Cardiac muscle cell (in vitro differentiated cells and primary cell): Measurements from ENCODE around the gene TRAPPC6A. TPM values are rescaled to one million over a fixed set of nuclear protein-coding genes. Genes with fewer than 3 reads are reported as not detected.

ENCODE experiments used
- DNase-seq, 2 donors: peaks; one replicate each; pipeline versions ENCODE4 v3.0.0 to v3.0.0-alpha.2; 2010 to 2017; ENCODE audit warnings: low read depth in 1 of 2, low spot score in 1 of 2
- H3K27ac ChIP-seq: fragments of 200-600 bp; sonication (generic); 2 replicates; pipeline ENCODE4 v1.5.1; 2016
- H3K27me3 ChIP-seq: fragments of 200-600 bp; sonication (generic); 2 replicates; pipeline ENCODE4 v1.6.0; 2016; ENCODE audit warnings: control low read depth
- H3K36me3 ChIP-seq: fragments of 200-600 bp; sonication (generic); 2 replicates; pipeline ENCODE4 v1.5.1; 2016; ENCODE audit warnings: control low read depth
- H3K4me1 ChIP-seq: fragments of 200-600 bp; sonication (generic); 2 replicates; pipeline ENCODE4 v1.8.1; 2017; ENCODE audit warnings: low read depth, mild to moderate bottlenecking, mixed run types
- H3K4me3 ChIP-seq: fragments of 200-600 bp; sonication (generic); 2 replicates; pipeline ENCODE4 v1.5.1; 2016; ENCODE audit warnings: mild to moderate bottlenecking
- H3K9me3 ChIP-seq: fragments of 200-600 bp; sonication (generic); 2 replicates; pipeline ENCODE4 v1.5.1; 2017; ENCODE audit warnings: low read depth, mild to moderate bottlenecking, control low read depth
- CTCF ChIP-seq: IDR thresholded peaks from 2 replicates; pipeline ENCODE4 v1.5.1; 2012; ENCODE audit warnings: low read depth, mild to moderate bottlenecking, low read length
- polyA plus RNA-seq: library from polyadenylated mRNA; unstranded; fragments of >200 nt; fragmentation: Nextera tagmentation; extraction: Ambion mirVana; gene quantifications from 2 replicates; pipeline ENCODE4 v1.2.1, GENCODE V29; 2016
- total RNA-seq: library from RNA; depleted of rRNA; stranded (reverse); fragments of >200 nt; gene quantifications from 2 replicates; pipeline ENCODE4 v1.2.3, GENCODE V29; 2016

The TRAPPC6A gene
- total and polyA plus RNA-seq, 2 experiments from 2014 or later: 123 to 155 TPM

DNA sequence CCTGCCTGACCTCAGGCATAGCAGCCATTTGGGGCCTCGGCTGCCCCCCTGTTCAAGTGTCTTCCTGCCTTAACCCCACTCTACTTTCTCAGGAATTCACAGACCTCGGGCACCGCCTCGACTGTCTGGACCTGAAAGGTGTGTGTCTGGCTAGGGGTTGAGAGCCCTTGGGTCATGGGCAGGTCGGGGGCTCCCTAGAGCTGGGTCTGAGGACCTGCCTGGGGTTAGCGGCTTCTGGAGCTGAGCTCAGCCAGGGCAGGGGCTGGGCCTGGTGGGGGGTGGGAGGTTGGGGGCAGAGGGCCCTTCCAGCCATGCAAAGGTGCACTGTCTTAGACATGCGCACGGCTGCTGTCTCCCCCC is 37.9 kb downstream of the TRAPPC6A start:
- no peaks in the 10 kb centered on the region for H3K27me3 ChIP-seq
- no peak for DNase-seq
- no peak overlapping the region for H3K4me3 ChIP-seq
- H3K27ac ChIP-seq: no peak overlapping the region
- peaks cover 7% of the 10 kb centered on the region for H3K36me3 ChIP-seq
- TF ChIP-seq CTCF: no peak
- H3K9me3 ChIP-seq: no peaks in the 10 kb centered on the region
- peaks cover 8% of the 10 kb centered on the region for H3K4me1 ChIP-seq

DNA sequence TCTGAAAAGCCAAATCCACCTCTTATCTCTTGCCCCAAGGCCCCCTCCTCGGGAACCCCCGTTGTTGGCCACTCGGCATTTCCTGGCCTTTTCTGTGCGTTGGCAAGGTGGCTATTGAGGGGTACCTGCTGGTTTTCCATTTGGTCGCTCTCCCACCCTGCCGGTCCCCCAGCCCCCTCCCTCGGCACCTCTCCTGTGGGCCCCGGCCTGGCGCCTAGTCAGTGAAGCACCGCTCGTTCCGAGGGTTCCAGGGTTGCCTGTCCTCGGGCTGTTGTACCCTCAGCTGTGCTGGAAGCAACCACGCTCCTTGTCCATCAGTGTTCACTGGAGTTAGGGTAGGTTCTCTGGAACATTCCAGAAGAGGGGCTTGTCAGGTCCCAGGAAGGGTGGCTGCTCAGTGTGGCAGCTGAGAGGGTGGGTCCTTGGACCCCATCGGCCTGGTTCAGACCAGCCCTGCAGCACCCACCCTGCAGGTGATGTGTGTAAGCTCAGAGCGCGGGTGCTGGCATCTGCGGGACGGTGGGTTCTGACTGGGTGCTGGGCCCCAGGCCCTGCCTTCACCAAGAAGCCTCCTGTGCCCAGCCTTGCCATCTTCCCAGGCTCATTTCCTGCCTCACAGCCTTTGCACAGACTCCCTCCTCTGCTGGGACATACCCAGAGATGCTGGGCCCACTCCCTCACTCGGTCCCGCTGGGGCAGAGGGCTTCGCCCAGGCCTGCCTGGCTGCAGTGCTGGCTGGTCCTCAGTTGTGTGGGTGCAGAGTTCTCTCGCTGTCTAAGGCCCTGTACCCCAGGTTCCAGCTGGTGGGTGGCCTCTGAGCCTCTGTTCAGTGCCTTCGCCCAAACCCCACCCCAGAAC is 38.5 kb downstream of the TRAPPC6A start:
- H3K4me3 ChIP-seq: no peak overlapping the region
- no peak for TF ChIP-seq CTCF

DNA sequence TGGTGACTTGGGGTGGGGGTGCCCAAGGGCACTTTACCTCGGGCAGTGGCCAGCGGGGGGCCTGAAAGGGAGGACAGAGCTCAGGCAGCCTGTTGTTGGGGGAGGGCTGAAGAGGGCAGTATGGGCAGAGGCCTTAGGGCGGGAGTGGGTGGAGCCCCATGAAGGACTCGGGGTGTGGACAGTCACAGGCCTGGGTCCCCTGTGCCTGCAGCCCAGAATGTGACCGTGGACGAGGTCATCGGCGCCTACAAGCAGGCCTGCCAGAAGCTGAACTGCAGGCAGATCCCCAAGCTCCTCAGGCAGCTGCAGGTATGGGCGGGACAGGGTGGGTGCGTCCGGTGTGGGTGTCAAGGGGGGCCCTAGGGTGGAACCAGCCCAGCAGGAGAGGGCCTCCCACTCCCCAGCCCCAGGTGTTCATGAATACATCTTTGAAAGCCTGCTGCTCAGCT is 39.7 kb downstream of the TRAPPC6A start:
- peak overlapping the region; percentile 19 for H3K27ac ChIP-seq

More for the DNA sequence above, 38.5 kb downstream of the TRAPPC6A start:
- H3K27me3 ChIP-seq: no peaks in the 10 kb centered on the region
- peaks cover 7% of the 10 kb centered on the region for H3K36me3 ChIP-seq
- peak overlapping the region; percentile 39 for H3K27ac ChIP-seq
- peaks cover 8% of the 10 kb centered on the region for H3K4me1 ChIP-seq
- H3K9me3 ChIP-seq: no peaks in the 10 kb centered on the region
- DNase-seq: no peak

GRCh38 chr19:45137179-45137761 is 40.8 kb downstream of the TRAPPC6A start:
- Histone ChIP-seq H3K4me3 (no peak overlapping the region), H3K9me3 (no peaks in the 10 kb centered on the region), H3K27me3 (no peaks in the 10 kb centered on the region), H3K36me3 (peaks cover 3% of the 10 kb centered on the region), H3K4me1 (peaks cover 8% of the 10 kb centered on the region), H3K27ac (peak overlapping the region; percentile 51)
- no peak for TF ChIP-seq CTCF
- peak in 1 of 2 donors; percentile 16 for DNase-seq

More for the DNA sequence above, 39.7 kb downstream of the TRAPPC6A start:
- H3K9me3 ChIP-seq: no peaks in the 10 kb centered on the region
- no peak overlapping the region for H3K4me3 ChIP-seq
- no peaks in the 10 kb centered on the region for H3K27me3 ChIP-seq
- H3K36me3 ChIP-seq: peaks cover 7% of the 10 kb centered on the region
- peaks cover 8% of the 10 kb centered on the region for H3K4me1 ChIP-seq
- DNase-seq: no peak
- no peak for TF ChIP-seq CTCF

DNA sequence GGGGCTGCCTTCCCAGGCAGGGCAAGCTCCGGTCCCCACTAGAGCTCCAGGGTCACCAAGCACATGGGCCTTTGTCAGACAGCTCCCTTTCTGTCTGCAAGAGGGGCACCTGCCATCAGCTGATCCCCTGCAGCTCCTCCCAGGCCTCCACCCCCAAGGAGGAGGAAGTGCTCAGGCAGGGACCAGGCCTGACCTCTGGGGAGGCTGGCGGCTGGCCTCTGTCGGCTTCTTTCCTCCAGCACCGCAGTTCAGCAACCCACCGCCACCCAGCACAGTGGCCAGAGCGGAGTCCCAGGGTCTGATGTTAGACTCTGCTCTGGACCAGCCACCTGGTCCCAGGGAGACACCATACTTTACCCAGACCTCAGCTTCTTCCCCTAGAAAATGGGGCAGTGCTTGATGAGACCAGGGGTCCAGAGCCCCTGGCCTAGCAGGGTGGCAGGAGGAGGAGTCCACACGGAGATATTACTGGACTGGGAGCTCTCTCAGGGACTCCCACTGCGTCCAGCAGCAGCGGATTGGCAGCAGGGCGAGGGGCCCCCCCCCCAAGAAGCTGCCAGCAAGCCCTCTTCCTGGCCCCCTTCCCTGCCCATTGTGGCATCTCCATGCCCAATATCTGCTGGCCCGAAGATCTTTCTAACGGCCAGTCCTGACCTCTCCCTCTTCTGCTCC is 41.4 kb downstream of the TRAPPC6A start:
- peak overlapping the region; percentile 51 for H3K27ac ChIP-seq
- H3K27me3 ChIP-seq: no peaks in the 10 kb centered on the region
- H3K4me3 ChIP-seq: no peak overlapping the region
- H3K4me1 ChIP-seq: peaks cover 8% of the 10 kb centered on the region
- H3K36me3 ChIP-seq: no peaks in the 10 kb centered on the region
- no peak for DNase-seq
- H3K9me3 ChIP-seq: no peaks in the 10 kb centered on the region
- no peak for TF ChIP-seq CTCF
